ENCODE measurements around the gene GEMIN4. TPM values are rescaled to one million over a fixed set of nuclear protein-coding genes. Genes with fewer than 3 reads are reported as not detected.

Gene GEMIN4
- total RNA-seq, 1 experiment from 2014 or later: 47.4 TPM

DNA sequence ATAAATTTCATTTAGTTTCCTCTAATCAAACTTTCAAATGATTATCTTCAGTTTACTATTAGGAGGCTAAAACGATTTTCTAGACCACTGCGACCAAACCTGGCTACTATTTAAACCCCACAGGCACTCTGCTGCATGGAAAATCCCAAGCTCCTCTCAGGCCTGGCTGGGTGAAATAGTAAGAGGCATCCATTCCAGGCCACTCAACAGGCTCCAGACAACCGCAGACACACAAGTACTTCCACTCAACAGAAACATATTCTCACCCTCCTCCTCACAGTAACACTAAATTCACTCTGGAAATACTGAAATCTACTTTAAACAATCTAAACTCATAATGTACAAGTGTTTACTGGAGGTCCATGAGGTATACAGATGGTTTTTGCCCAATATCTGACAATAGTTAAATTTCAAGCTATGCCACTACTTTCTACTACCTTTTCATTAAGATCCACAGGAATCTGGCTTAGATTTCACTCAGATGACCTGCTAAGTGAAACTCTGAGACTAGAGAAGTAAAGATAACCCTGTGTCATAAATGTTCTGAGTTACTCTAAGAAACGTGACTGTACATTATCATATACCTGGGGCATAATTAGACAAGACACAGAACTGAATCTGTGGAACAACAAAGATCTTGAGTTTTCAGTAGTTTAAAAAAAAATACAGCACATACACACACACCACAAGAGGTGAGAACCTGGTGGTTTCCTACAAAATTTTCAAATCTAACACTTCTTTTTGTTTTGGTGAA is 47.8 kb downstream of the GEMIN4 start:
- H3K36me3 ChIP-seq (ENCODE audit: low read depth): peaks cover 5% of the 10 kb centered on the region; the same call in 1 of the 2 replicates
- ChIA-PET CTCF (no interaction called here), POLR2A (ENCODE audit: unreplicated experiment) (no interaction called here)
- H4K20me1 ChIP-seq (ENCODE audit: insufficient read depth): peaks cover 37% of the 10 kb centered on the region
- TF ChIP-seq EZH2 (IDR thresholded peaks at IDR 0.05; ENCODE audit: low read depth): no peak
- TF ChIP-seq, protein P1, sequence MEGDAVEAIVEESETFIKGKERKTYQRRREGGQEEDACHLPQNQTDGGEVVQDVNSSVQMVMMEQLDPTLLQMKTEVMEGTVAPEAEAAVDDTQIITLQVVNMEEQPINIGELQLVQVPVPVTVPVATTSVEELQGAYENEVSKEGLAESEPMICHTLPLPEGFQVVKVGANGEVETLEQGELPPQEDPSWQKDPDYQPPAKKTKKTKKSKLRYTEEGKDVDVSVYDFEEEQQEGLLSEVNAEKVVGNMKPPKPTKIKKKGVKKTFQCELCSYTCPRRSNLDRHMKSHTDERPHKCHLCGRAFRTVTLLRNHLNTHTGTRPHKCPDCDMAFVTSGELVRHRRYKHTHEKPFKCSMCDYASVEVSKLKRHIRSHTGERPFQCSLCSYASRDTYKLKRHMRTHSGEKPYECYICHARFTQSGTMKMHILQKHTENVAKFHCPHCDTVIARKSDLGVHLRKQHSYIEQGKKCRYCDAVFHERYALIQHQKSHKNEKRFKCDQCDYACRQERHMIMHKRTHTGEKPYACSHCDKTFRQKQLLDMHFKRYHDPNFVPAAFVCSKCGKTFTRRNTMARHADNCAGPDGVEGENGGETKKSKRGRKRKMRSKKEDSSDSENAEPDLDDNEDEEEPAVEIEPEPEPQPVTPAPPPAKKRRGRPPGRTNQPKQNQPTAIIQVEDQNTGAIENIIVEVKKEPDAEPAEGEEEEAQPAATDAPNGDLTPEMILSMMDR (conservative IDR thresholded peaks at IDR 0.05): no peak
- H3K27ac ChIP-seq: no peak overlapping the region
- no TSS peak for BruUV-seq (replicated peaks)
- no peaks in the 10 kb centered on the region for H3K27me3 ChIP-seq (ENCODE audit: insufficient read depth, low read depth)
- 0 out of 2 replicates have a peak, but pooled peaks cover 3% of the 10 kb centered on the region for H3F3A ChIP-seq (ENCODE audit: insufficient read depth, low read depth)
- H3K79me2 ChIP-seq (ENCODE audit: low read depth): peaks cover 4% of the 10 kb centered on the region; the same call in 1 of the 2 replicates
- no peaks in the 10 kb centered on the region for H3K9me2 ChIP-seq (ENCODE audit: insufficient read depth)
- DNase-seq: no peak
- no peak overlapping the region for H2AFZ ChIP-seq
- no peaks in the 10 kb centered on the region for H3K9me3 ChIP-seq (ENCODE audit: insufficient read depth, low read depth)
- H3K4me1 ChIP-seq (replicated peaks; ENCODE audit: insufficient read depth): no peaks in the 10 kb centered on the region
- intact Hi-C loops (cut with micrococcal nuclease; ENCODE audit: unreplicated experiment): no loop called here
- H3K4me2 ChIP-seq: no peak overlapping the region
- H3K4me3 ChIP-seq: no peak overlapping the region

DNA sequence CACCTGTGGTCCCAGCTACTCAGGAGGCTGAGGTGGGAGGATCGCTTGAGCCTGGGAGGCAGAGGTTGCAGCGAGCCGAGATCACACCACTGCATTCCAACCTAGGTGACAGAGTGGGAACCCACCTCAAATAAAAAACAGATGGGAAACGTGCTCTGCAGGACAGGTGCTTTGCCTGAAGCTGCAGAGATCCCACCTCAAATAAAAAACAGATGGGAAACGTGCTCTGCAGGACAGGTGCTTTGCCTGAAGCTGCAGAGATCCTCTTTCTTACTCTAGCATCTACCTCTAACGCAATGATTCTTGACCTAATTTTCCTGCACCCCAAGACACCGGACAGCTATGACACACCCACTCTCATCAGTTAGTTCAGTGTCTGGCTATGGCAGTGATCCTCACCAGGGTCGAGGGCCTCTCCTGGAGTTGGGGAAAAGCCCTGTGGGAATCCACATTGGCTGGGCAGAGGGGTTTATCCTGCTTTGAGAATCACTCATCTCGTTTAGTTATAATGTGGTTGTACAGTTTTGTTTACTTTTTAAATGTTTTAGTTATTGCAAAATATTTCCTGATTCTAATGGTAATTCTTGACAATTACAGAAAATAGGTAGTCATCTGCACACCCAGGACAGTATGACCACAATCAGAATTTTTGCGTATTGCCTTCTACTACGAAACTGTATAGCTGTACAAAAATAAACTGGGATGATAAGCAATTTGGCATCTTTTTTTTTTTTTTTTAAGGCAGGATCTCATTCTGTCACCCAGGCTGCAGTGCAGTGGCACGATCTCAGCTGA is 48.8 kb downstream of the GEMIN4 start:
- Histone ChIP-seq H3K9me2 (ENCODE audit: insufficient read depth) (no peaks in the 10 kb centered on the region), H3K4me2 (no peak overlapping the region), H3K27me3 (ENCODE audit: insufficient read depth, low read depth) (no peaks in the 10 kb centered on the region), H3K27ac (no peak overlapping the region), H2AFZ (no peak overlapping the region), H3K4me1 (replicated peaks; ENCODE audit: insufficient read depth) (no peaks in the 10 kb centered on the region), H3F3A (ENCODE audit: insufficient read depth, low read depth) (0 out of 2 replicates have a peak, but pooled peaks cover 3% of the 10 kb centered on the region), H3K36me3 (ENCODE audit: low read depth) (peaks cover 6% of the 10 kb centered on the region; the same call in 1 of the 2 replicates), H3K9me3 (ENCODE audit: insufficient read depth, low read depth) (no peaks in the 10 kb centered on the region), H3K4me3 (no peak overlapping the region), H3K79me2 (ENCODE audit: low read depth) (peaks cover 6% of the 10 kb centered on the region; the same call in 1 of the 2 replicates), H4K20me1 (ENCODE audit: insufficient read depth) (peaks cover 34% of the 10 kb centered on the region)
- DNase-seq: no peak
- intact Hi-C loops (cut with micrococcal nuclease; ENCODE audit: unreplicated experiment): no loop called here
- POLR2A ChIA-PET (ENCODE audit: unreplicated experiment): no interaction called here
- CTCF ChIA-PET: interaction anchor here (0.6 kb wide), 3 partner anchors 58 to 285 kb away, joined by 3 to 15 read pairs (median 6); no protein-coding TSS in a partner anchor
- no TSS peak for BruUV-seq (replicated peaks)
- TF ChIP-seq EZH2 (IDR thresholded peaks at IDR 0.05; ENCODE audit: low read depth): no peak
- TF ChIP-seq, protein P1 (conservative IDR thresholded peaks at IDR 0.05): no peak

DNA sequence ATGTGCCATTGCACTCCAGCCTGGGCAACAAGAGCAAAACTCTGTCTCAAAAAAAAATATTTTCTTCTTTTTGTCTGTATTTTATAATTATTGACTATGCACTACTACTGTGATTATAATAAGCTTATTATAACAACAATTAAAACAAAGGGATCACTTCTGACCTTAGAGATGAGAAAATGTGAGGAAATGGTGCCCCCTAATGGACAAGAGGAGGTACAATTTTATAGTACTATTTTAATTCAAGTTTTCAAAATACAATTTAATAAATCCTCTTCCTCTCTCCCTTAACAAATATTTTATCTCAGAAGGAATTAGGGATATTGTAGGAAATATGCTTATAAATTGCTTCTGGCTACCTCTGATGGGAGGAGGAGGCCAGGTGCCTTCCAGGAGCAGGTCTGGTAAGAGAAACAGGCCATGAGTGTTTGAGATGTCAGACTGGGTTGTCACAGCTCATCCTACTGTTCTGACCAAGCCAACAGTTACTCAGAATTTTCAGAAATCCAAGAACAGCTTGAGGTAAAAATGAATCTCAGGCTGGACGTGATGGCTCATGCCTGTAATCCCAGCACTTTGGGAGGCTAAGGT is 51.5 kb downstream of the GEMIN4 start:
- H3K4me2 ChIP-seq: no peak overlapping the region
- 0 out of 2 replicates have a peak, but pooled peaks cover under 1% of the 10 kb centered on the region for H3K4me1 ChIP-seq (replicated peaks; ENCODE audit: insufficient read depth)
- no peak overlapping the region for H3K4me3 ChIP-seq
- no peak overlapping the region for H2AFZ ChIP-seq
- ChIA-PET CTCF (interaction anchor here (0.5 to 1.8 kb wide), 12 partner anchors 9 to 409 kb away, joined by 3 to 29 read pairs (median 4); partner anchors contain the start of gene TIMM22), POLR2A (ENCODE audit: unreplicated experiment) (interaction anchor here (0.6 kb wide), 1 partner anchor 12 kb away, joined by 5 read pairs; no protein-coding TSS in a partner anchor)
- no peak for TF ChIP-seq EZH2 (IDR thresholded peaks at IDR 0.05; ENCODE audit: low read depth)
- TF ChIP-seq, protein P1 (conservative IDR thresholded peaks at IDR 0.05): peak; percentile 91
- BruUV-seq (replicated peaks): no TSS peak
- no peaks in the 10 kb centered on the region for H3K9me3 ChIP-seq (ENCODE audit: insufficient read depth, low read depth)
- intact Hi-C loops (cut with micrococcal nuclease; ENCODE audit: unreplicated experiment): loop anchor here (1.0 kb wide), 1 partner anchor 288 kb away; no protein-coding TSS in a partner anchor
- peaks cover 10% of the 10 kb centered on the region for H3K36me3 ChIP-seq (ENCODE audit: low read depth)
- H4K20me1 ChIP-seq (ENCODE audit: insufficient read depth): peaks cover 21% of the 10 kb centered on the region
- no peaks in the 10 kb centered on the region for H3K9me2 ChIP-seq (ENCODE audit: insufficient read depth)
- no peak overlapping the region for H3K27ac ChIP-seq
- no peak for DNase-seq
- no peaks in the 10 kb centered on the region for H3K27me3 ChIP-seq (ENCODE audit: insufficient read depth, low read depth)
- peaks cover 6% of the 10 kb centered on the region; the same call in 1 of the 2 replicates for H3K79me2 ChIP-seq (ENCODE audit: low read depth)
- H3F3A ChIP-seq (ENCODE audit: insufficient read depth, low read depth): 0 out of 2 replicates have a peak, but pooled peaks cover 3% of the 10 kb centered on the region
